ENCODE data around the gene FIGN.

Gene FIGN

DNA sequence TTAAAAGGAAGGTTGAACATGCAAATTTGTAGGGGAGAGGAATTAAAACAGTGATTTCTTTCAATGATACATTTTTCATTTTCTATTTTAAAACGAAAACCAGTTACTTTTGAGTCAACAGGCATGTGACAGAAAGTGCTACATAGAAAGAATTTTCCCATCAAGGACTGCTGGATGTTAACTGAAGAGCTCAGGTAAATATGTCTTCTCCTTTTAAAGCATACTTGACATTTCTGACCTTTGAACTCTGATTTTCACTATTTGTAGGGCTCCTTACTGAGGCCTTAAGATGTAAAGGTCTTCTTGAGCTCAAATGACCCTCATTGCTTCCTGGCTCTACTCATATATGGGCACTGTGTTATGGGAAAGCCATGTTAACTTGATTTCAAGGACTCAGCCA, 32.4 kb downstream of the FIGN start:
- DNase-seq, result no peak

- no peak for DNase-seq
Observed at GRCh38 chr2:163701399-163702195, 34.2 kb downstream of the FIGN start.

- no peak for DNase-seq
Observed at GRCh38 chr2:163698857-163699256, 37.0 kb downstream of the FIGN start.

- DNase-seq, result no peak
Observed at GRCh38 chr2:163697846-163698637, 37.8 kb downstream of the FIGN start.

DNA sequence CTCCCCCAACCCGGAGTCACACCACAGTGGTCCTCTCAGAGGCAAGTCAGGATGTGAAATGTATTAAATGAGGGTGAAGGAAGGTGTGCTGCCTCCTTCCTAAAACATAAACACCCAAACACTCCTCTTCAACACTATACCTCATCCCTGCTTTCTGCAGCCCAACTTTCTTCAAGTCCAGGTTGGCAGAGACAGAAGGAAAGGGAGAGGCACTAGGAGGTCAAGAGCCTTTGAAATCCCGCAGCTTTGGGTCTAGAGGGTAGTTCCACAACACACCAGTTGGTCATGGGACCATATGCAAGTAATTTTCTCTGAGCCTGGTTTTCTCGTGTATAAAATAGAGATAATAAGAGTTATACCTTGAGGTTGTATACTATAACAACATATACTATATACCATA, 38.4 kb downstream of the FIGN start:
- DNase-seq, result no peak

DNA sequence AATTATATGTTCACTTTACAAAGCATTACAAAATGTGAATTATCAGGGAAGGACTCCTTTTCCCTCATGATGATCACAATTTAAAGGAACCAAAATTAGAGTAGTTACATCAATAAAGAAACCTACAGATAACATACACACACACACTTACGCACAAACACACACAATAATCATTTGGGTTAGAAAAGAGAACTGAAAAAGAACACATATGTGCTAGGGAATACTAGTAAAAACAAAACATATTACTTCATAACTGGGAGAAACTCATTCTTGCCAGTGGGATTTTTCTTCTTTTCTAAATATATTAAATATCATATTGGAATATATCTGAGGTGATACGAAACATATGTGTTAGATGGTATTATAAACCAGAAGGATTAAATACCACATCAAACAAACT, 42.3 kb downstream of the FIGN start:
- DNase-seq, result no peak

GRCh38 chr2:163692611-163693482, 43.0 kb downstream of the FIGN start:
- DNase-seq, result no peak

GRCh38 chr2:163692081-163692480, 43.7 kb downstream of the FIGN start:
- no peak for DNase-seq

GRCh38 chr2:163690896-163691295, 44.9 kb downstream of the FIGN start:
- no peak for DNase-seq

DNA sequence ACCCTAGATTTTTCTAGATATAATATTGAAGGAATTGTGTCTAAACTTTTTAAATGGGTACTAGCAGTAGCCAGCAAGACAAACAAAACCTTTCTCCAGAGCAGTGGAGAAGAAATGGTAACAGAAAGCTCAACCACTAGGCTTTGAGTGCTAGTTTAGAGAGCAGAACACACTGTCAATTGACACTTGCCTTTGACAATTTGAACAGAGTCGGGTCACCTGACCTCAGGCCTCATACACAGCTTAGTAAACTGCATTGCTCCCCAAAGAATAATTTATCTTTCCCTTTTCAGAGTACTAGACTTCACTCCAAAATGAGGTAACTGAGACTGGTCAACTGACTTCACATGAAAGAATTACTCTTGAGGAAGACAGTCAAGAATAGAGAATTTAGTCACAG, 48.6 kb downstream of the FIGN start:
- no peak for DNase-seq

DNA sequence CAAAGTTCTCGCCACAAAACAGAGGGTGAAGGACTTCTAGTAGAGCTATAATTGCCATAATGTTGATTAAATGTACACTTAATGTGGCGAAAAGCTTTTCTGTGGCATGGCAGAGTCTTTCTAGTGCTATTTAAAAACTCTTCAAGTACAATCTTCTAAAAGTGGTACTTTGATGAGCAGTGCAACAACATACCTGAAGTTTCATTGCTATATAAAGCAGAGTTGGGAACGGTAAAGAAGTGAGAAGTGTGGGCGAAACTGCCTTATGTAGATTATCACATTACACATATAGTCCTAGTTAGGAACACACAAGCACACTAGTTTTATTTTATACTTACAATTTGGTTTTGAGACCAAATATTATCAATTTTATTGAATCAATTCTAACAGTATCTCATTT, 49.5 kb downstream of the FIGN start:
- no peak for DNase-seq

- DNase-seq, result no peak
Observed at GRCh38 chr2:163682695-163683094, 53.1 kb downstream of the FIGN start.

GRCh38 chr2:163681745-163682144, 54.1 kb downstream of the FIGN start:
- no peak for DNase-seq

DNA sequence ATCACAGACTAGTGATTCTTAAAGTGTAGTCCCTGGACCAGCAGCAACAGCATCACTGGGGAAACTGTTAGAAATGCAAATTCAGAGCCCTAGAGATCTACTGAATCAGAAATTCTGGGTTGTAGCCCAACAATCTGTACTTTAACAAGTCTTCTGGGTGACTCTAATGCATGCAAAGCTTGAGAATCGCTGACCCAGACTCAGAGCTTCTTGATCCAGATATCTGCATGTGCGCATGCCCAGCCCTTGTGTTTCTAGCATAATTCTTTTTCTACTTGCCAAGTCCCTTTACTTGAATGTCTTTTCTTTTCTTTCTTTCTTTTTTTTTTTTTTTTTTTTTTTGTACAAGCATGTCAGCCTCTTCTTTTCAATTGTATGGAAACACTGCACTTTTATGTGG, 60.4 kb downstream of the FIGN start:
- DNase-seq, result no peak

GRCh38 chr2:163673522-163673921, 62.3 kb downstream of the FIGN start:
- DNase-seq, result no peak

DNA sequence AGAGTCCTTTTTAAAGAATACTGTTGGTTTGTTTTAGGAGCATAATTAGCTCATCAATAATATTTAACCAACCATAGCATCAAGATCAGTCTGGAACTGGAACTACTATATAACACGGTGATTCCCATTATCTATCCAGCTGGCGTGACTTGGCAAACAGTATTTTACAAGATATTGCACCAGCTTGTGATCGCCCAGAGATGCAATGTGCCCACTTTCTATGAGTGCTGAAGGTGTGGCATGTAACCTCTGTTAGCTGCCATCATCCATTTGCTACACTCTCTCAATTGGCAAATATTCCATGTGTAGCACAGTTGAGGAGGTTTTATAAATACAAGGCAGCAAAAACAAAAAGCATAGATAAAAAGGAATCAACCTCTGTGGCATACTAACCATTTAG, 64.9 kb downstream of the FIGN start:
- DNase-seq, result no peak

DNA sequence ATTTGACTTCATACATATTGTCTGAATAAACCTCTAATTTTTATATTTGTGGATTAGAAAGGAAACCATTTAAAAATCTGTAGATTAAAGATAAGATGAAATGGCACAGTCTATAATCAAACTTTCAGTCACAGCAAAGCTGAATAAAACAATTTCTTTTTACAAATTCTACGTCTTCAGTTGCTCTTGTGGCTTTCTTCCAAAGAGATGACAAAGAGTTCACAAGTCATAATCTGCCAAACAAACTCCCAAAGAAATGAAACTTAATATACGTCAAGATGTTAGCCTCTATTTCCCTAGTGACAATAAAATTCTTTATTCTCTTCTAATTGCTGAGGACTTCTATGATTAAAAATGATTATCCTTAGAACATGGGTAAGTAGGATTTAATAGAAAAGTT, 66.3 kb downstream of the FIGN start:
- no peak for DNase-seq

DNA sequence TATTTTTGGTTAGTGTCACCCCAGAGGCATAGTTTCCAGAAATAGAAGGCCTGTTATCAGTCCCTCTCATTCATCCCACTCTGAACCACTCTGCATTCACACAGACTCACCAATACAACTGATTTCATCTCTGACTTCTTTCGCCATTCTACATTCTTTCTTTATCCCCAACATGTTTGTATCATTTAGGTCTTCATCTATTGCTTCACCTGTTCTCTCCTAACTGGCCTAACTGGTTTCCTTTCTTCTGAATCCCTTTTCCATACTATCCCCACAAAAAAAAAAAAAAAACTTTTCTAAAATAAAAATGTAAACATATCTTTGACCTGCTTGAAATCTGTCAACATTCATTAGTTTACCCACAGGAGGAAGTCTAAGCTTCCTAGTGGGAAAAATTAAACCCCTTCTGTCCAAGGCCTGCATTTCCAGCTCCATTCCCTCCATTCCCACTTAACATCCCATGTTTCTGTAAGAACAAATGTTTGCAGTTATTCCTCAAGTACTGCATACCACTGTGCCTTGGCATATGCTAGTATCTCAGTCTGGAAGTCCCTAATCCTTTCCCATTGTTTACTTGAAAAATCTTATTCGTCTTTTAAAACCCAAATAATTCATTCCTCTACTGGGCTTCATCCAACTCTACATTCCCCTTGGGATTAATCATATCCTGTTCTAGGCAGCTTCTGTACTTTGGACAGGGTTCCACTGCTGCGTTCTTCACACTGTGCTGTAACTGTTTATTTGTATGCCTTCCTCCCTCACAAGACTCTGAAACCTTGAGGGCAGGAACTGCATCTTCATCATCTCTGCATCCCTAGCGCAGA, 68.5 kb downstream of the FIGN start:
- DNase-seq, result no peak

- no peak for DNase-seq
Observed at GRCh38 chr2:163665817-163666216, 70.0 kb downstream of the FIGN start.

DNA sequence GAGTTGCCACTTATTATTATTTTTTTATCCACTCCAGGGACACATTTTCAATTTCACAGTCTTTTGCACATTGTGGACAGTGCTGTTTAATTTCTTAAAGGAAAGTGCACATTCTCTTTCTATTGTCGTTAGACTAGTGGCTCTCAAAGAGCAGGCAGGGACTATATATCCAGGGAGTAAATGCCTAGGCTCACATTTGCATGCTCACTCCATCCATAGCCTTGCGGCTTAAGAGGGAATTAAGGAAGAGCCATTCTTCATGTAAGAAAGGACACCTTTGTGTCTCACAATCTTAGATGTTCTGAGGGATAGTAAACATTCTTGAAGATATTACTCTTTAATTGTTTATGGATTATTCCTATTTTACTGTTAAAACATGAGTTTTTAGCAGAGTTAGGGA, 70.8 kb downstream of the FIGN start:
- no peak for DNase-seq

- DNase-seq, result no peak
Observed at GRCh38 chr2:163664610-163665009, 71.2 kb downstream of the FIGN start.

GRCh38 chr2:163662141-163662780, 73.5 kb downstream of the FIGN start:
- no peak for DNase-seq

Measured in AML-193 (cell line).